GM23338 (cell line): ENCODE data around the gene PTPRE. TPM values are rescaled to one million over a fixed set of nuclear protein-coding genes. Genes with fewer than 3 reads are reported as not detected.

Experiments used
- ATAC-seq: fragments of 200-7000 bp; cut with Tn5 transposase; 3 replicates; pipeline ENCODE4 v1.9.1; 2020
- DNase-seq: peaks from one replicate; pipeline ENCODE4 v3.0.0-alpha.2; 2015; ENCODE audit warnings: low spot score
- H2AFZ ChIP-seq: fragments of 200-600 bp; sonication (generic); 2 replicates; pipeline ENCODE4 v1.8.0; 2016; ENCODE audit warnings: antibody characterized with exemption, mild to moderate bottlenecking, moderate library complexity
- H3F3A ChIP-seq: fragments of 200-600 bp; sonication (generic); replicated peaks from 2 replicates; pipeline ENCODE4 v1.8.0; 2017; ENCODE audit warnings: antibody characterized with exemption, mixed run types, low read depth
- H3K27ac ChIP-seq: fragments of 200-600 bp; sonication (generic); 2 replicates; pipeline ENCODE4 v1.6.1; 2016; ENCODE audit warnings: low read depth
- H3K27me3 ChIP-seq: fragments of 200-600 bp; sonication (generic); 2 replicates; pipeline ENCODE4 v1.8.0; 2016; ENCODE audit warnings: mild to moderate bottlenecking, mixed run types, moderate library complexity; ENCODE audit not compliant: insufficient read depth
- H3K36me3 ChIP-seq: fragments of 200-600 bp; sonication (generic); 2 replicates; pipeline ENCODE4 v1.8.0; 2016; ENCODE audit warnings: mild to moderate bottlenecking; ENCODE audit not compliant: insufficient read depth
- H3K4me1 ChIP-seq: fragments of 200-600 bp; sonication (generic); 2 replicates; pipeline ENCODE4 v1.8.0; 2016; ENCODE audit warnings: mild to moderate bottlenecking, moderate library complexity; ENCODE audit not compliant: insufficient read depth
- H3K4me2 ChIP-seq: fragments of 200-600 bp; sonication (generic); 2 replicates; pipeline ENCODE4 v1.7.1; 2017; ENCODE audit warnings: mixed run types
- H3K4me3 ChIP-seq: fragments of 200-600 bp; sonication (generic); 2 replicates; pipeline ENCODE4 v1.6.1; 2016; ENCODE audit warnings: mixed run types
- H3K79me2 ChIP-seq: fragments of 200-600 bp; sonication (generic); replicated peaks from 2 replicates; pipeline ENCODE4 v1.8.0; 2017; ENCODE audit warnings: mild to moderate bottlenecking; ENCODE audit not compliant: insufficient read depth
- H3K9me2 ChIP-seq: fragments of 200-600 bp; sonication (generic); 2 replicates; pipeline ENCODE4 v1.8.0; 2017; ENCODE audit not compliant: insufficient read depth
- H4K20me1 ChIP-seq: fragments of 200-600 bp; sonication (generic); replicated peaks from 2 replicates; pipeline ENCODE4 v1.8.0; 2017; ENCODE audit warnings: mild to moderate bottlenecking; ENCODE audit not compliant: insufficient read depth
- H3K27ac Mint-ChIP-seq: 2 replicates; pipeline ENCODE4 v1.8.0; 2020; ENCODE audit warnings: inconsistent platforms, mild to moderate bottlenecking, moderate library complexity, mixed read lengths
- H3K27me3 Mint-ChIP-seq: 3 replicates; pipeline ENCODE4 v1.8.0; 2022; ENCODE audit warnings: low read depth, mild to moderate bottlenecking, moderate library complexity, mixed read lengths, inconsistent platforms; ENCODE audit not compliant: insufficient read depth, poor library complexity
- H3K36me3 Mint-ChIP-seq: 3 replicates; pipeline ENCODE4 v1.8.0; 2021; ENCODE audit warnings: low read depth, mild to moderate bottlenecking, inconsistent platforms, moderate library complexity, mixed read lengths
- H3K4me1 Mint-ChIP-seq: 3 replicates; pipeline ENCODE4 v1.8.0; 2020; ENCODE audit warnings: mild to moderate bottlenecking, inconsistent platforms, mixed read lengths
- H3K4me3 Mint-ChIP-seq: 3 replicates; pipeline ENCODE4 v1.8.0; 2021; ENCODE audit warnings: moderate library complexity, mild to moderate bottlenecking, inconsistent platforms, mixed read lengths
- H3K9me3 Mint-ChIP-seq: 3 replicates; pipeline ENCODE4 v1.8.0; 2020; ENCODE audit warnings: moderate library complexity, mild to moderate bottlenecking, inconsistent platforms, mixed read lengths
- CREB1 ChIP-seq: fragments of 250-450 bp; sonication (Bioruptor Pico); IDR thresholded peaks from 2 replicates; pipeline ENCODE4 v1.5.0; 2020; ENCODE audit warnings: low read depth, mild to moderate bottlenecking, moderate library complexity
- ETS1 ChIP-seq: IDR thresholded peaks from 2 replicates; pipeline ENCODE4 v1.6.1; 2016; ENCODE audit warnings: antibody characterized with exemption
- EZH2 ChIP-seq: fragments of 200-600 bp; sonication (generic); IDR thresholded peaks from one replicate; pipeline ENCODE4 v1.8.0; 2017; ENCODE audit warnings: antibody characterized with exemption, mild to moderate bottlenecking, low read depth; ENCODE audit not compliant: unreplicated experiment
- EZH2phosphoT487 ChIP-seq: fragments of 200-600 bp; sonication (generic); IDR thresholded peaks from one replicate; pipeline ENCODE4 v1.8.1; 2018; ENCODE audit warnings: antibody characterized with exemption; ENCODE audit not compliant: unreplicated experiment
- JUNB ChIP-seq: IDR thresholded peaks from one replicate; pipeline ENCODE4 v1.6.1; 2016; ENCODE audit warnings: antibody characterized with exemption; ENCODE audit not compliant: unreplicated experiment
- NANOG ChIP-seq: IDR thresholded peaks from 2 replicates; pipeline ENCODE4 v1.6.1; 2016; ENCODE audit warnings: antibody characterized with exemption, borderline replicate concordance
- POLR2AphosphoS5 ChIP-seq: IDR thresholded peaks from 2 replicates; pipeline ENCODE4 v1.6.1; 2016; ENCODE audit warnings: antibody characterized with exemption, low read depth
- REST ChIP-seq: IDR thresholded peaks from one replicate; pipeline ENCODE4 v1.6.1; 2018; ENCODE audit warnings: antibody characterized with exemption; ENCODE audit not compliant: unreplicated experiment
- STAT1 ChIP-seq: IDR thresholded peaks from one replicate; pipeline ENCODE4 v1.6.1; 2016; ENCODE audit warnings: antibody characterized with exemption; ENCODE audit not compliant: unreplicated experiment
- ZNF114 ChIP-seq: fragments of 250-450 bp; sonication (Bioruptor Pico); IDR thresholded peaks from 2 replicates; pipeline ENCODE4 v1.5.0; 2020; ENCODE audit warnings: mild to moderate bottlenecking, moderate library complexity
- ZNF331 ChIP-seq: fragments of 250-450 bp; sonication (Bioruptor Pico); IDR thresholded peaks from 2 replicates; pipeline ENCODE4 v1.5.0; 2020; ENCODE audit warnings: low read depth, mild to moderate bottlenecking, moderate library complexity
- ZNF462 ChIP-seq: fragments of 250-450 bp; sonication (Bioruptor Pico); IDR thresholded peaks from 2 replicates; pipeline ENCODE4 v1.5.0; 2020; ENCODE audit warnings: mild to moderate bottlenecking, moderate library complexity
- polyA plus RNA-seq: library from polyadenylated mRNA; unstranded; fragments of >200 nt; fragmentation: Nextera tagmentation; extraction: Ambion mirVana; gene quantifications from 2 replicates; pipeline ENCODE4 v1.2.1, GENCODE V29; 2016
- total RNA-seq: library from RNA; depleted of rRNA; stranded (reverse); fragments of >200 nt; shearing (Covaris generic); gene quantifications from 2 replicates; pipeline ENCODE4 v1.2.3, GENCODE V29; 2014
- TF ChIP-seq, protein P1 (sequence below), 2 experiments: fragments of 200-600 bp in 1 of 2; sonication (generic) in 1 of 2; conservative IDR thresholded peaks; 2 replicates each; pipeline versions ENCODE4 v1.5.1 to v1.6.1; 2016 to 2017; ENCODE audit warnings: antibody characterized with exemption in 2 of 2, low read depth in 2 of 2, mild to moderate bottlenecking in 2 of 2, moderate library complexity in 1 of 2

PTPRE gene
- total and polyA plus RNA-seq, 2 experiments from 2014 or later, result 0.34 to 0.42 TPM

GRCh38 chr10:127990846-127991542 lies 84.1 kb downstream of the PTPRE start:
- H3K4me1 ChIP-seq, result no peaks in the 10 kb centered on the region
- Mint-ChIP-seq H3K4me3 (no peak overlapping the region), H3K27me3 (peaks cover 5% of the 10 kb centered on the region), H3K27ac (no peak overlapping the region), H3K4me1 (peaks cover 8% of the 10 kb centered on the region; the same call in 1 of the 3 replicates), H3K36me3 (no peaks in the 10 kb centered on the region), H3K9me3 (no peaks in the 10 kb centered on the region)
- H4K20me1 ChIP-seq, result no peaks in the 10 kb centered on the region
- H3K27me3 ChIP-seq, result no peaks in the 10 kb centered on the region
- H3K4me3 ChIP-seq, result no peak overlapping the region
- DNase-seq (no peak), ATAC-seq (no peak)
- no peaks in the 10 kb centered on the region for H3K9me2 ChIP-seq
- H2AFZ ChIP-seq, result no peak overlapping the region
- H3K4me2 ChIP-seq, result no peak overlapping the region
- H3K79me2 ChIP-seq, result no peaks in the 10 kb centered on the region
- TF ChIP-seq ZNF114 (CRISPR knock-in tag) (no peak), ZNF331 (no peak), NANOG (no peak), POLR2AphosphoS5 (no peak), CREB1 (CRISPR knock-in tag) (no peak), EZH2phosphoT487 (no peak), ETS1 (no peak), EZH2 (no peak), JUNB (no peak), REST (no peak), ZNF462 (no peak), STAT1 (no peak)
- TF ChIP-seq, protein P1, sequence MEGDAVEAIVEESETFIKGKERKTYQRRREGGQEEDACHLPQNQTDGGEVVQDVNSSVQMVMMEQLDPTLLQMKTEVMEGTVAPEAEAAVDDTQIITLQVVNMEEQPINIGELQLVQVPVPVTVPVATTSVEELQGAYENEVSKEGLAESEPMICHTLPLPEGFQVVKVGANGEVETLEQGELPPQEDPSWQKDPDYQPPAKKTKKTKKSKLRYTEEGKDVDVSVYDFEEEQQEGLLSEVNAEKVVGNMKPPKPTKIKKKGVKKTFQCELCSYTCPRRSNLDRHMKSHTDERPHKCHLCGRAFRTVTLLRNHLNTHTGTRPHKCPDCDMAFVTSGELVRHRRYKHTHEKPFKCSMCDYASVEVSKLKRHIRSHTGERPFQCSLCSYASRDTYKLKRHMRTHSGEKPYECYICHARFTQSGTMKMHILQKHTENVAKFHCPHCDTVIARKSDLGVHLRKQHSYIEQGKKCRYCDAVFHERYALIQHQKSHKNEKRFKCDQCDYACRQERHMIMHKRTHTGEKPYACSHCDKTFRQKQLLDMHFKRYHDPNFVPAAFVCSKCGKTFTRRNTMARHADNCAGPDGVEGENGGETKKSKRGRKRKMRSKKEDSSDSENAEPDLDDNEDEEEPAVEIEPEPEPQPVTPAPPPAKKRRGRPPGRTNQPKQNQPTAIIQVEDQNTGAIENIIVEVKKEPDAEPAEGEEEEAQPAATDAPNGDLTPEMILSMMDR (conservative IDR thresholded peaks at IDR 0.05; ENCODE audit: low read depth in 2 of 2), result no peak
- no peaks in the 10 kb centered on the region for H3K36me3 ChIP-seq
- H3K27ac ChIP-seq, result no peak overlapping the region
- no peaks in the 10 kb centered on the region for H3F3A ChIP-seq
